Measurements from ENCODE around the gene TRMT11. TPM values are rescaled to one million over a fixed set of nuclear protein-coding genes. Genes with fewer than 3 reads are reported as not detected.
A peak's percentile ranks its signal among the peaks of the same experiment; 100 is the strongest.

The TRMT11 gene
- total and polyA plus RNA-seq, 2 donors from 2014 or later: 10.6 to 25.1 TPM

DNA sequence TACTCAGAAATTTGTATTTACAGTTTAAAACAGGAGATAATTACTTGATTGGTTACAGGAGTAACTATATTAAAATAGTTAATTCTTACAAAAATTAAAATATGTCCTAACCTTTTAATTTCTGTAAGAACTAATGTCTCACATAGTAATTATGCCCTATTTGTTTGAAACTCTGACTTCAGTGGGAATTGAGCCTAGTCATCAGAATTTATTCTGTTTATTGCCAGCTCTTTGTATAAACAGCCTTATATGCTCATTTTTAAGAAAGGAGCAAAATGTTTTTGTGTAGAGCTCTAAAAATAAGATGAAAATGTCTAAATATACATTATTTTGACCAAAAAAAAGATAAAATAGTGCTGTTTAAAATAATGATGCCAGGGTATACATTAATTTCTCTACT is 21.5 kb downstream of the TRMT11 start:
- H3K36me3 ChIP-seq (ENCODE audit: control insufficient read depth in 2 of 3, insufficient read depth in 3 of 3, low read length in 3 of 3): peaks cover 10 to 31% (median 22%) of the 10 kb centered on the region in 3 donors
- FAIRE-seq: no peak
- TF ChIP-seq CTCF (IDR thresholded peaks at IDR 0.05; ENCODE audit: borderline replicate concordance, extremely low read depth, insufficient read depth): no peak
- H3K4me1 ChIP-seq (ENCODE audit: control insufficient read depth in 2 of 3, insufficient read depth in 2 of 3, low read depth in 1 of 3, low read length in 3 of 3): no peaks in the 10 kb centered on the region
- no peak overlapping the region for H3K4me3 ChIP-seq (ENCODE audit: low read length in 3 of 3)
- no peak overlapping the region for H3K9ac ChIP-seq (ENCODE audit: low read length in 3 of 3)
- H3K27me3 ChIP-seq (ENCODE audit: control insufficient read depth, insufficient read depth, low read length): no peaks in the 10 kb centered on the region
- no peak overlapping the region for H3K27ac ChIP-seq (ENCODE audit: low read depth in 2 of 2, low read length in 2 of 2)
- intact Hi-C loops (cut with DNase I): no loop called here
- no peaks in the 10 kb centered on the region for H3K9me3 ChIP-seq (ENCODE audit: control insufficient read depth in 2 of 3, insufficient read depth in 1 of 3, low read length in 3 of 3)
- no peak for DNase-seq

- FAIRE-seq: no peak
- no peak for TF ChIP-seq CTCF (IDR thresholded peaks at IDR 0.05; ENCODE audit: borderline replicate concordance, extremely low read depth, insufficient read depth)
- H3K9ac ChIP-seq (ENCODE audit: low read length in 3 of 3): no peak overlapping the region
- peaks cover 8 to 38% (median 24%) of the 10 kb centered on the region in 3 donors for H3K36me3 ChIP-seq (ENCODE audit: control insufficient read depth in 2 of 3, insufficient read depth in 3 of 3, low read length in 3 of 3)
- no peak overlapping the region for H3K27ac ChIP-seq (ENCODE audit: low read depth in 2 of 2, low read length in 2 of 2)
- peak in 2 of 5 donors; percentile 7 to 10 for DNase-seq
- H3K27me3 ChIP-seq (ENCODE audit: control insufficient read depth, insufficient read depth, low read length): no peaks in the 10 kb centered on the region
- no peaks in the 10 kb centered on the region for H3K4me1 ChIP-seq (ENCODE audit: control insufficient read depth in 2 of 3, insufficient read depth in 2 of 3, low read depth in 1 of 3, low read length in 3 of 3)
- H3K4me3 ChIP-seq (ENCODE audit: low read length in 3 of 3): no peak overlapping the region
- no peaks in the 10 kb centered on the region for H3K9me3 ChIP-seq (ENCODE audit: control insufficient read depth in 2 of 3, insufficient read depth in 1 of 3, low read length in 3 of 3)
- intact Hi-C loops (cut with DNase I): no loop called here
Observed at GRCh38 chr6:126010040-126010439, 23.7 kb downstream of the TRMT11 start.

- no peaks in the 10 kb centered on the region for H3K27me3 ChIP-seq (ENCODE audit: control insufficient read depth, insufficient read depth, low read length)
- H3K9me3 ChIP-seq (ENCODE audit: control insufficient read depth in 2 of 3, insufficient read depth in 1 of 3, low read length in 3 of 3): no peaks in the 10 kb centered on the region
- H3K4me3 ChIP-seq (ENCODE audit: low read length in 3 of 3): no peak overlapping the region
- intact Hi-C loops (cut with DNase I): no loop called here
- no peak overlapping the region for H3K9ac ChIP-seq (ENCODE audit: low read length in 3 of 3)
- no peak for DNase-seq
- no peak for TF ChIP-seq CTCF (IDR thresholded peaks at IDR 0.05; ENCODE audit: borderline replicate concordance, extremely low read depth, insufficient read depth)
- H3K27ac ChIP-seq (ENCODE audit: low read depth in 2 of 2, low read length in 2 of 2): no peak overlapping the region
- H3K4me1 ChIP-seq (ENCODE audit: control insufficient read depth in 2 of 3, insufficient read depth in 2 of 3, low read depth in 1 of 3, low read length in 3 of 3): no peaks in the 10 kb centered on the region
- FAIRE-seq: no peak
- H3K36me3 ChIP-seq (ENCODE audit: control insufficient read depth in 2 of 3, insufficient read depth in 3 of 3, low read length in 3 of 3): peaks cover 2 to 30% (median 20%) of the 10 kb centered on the region in 3 donors
Observed at GRCh38 chr6:126015863-126016262, 29.5 kb downstream of the TRMT11 start.

DNA sequence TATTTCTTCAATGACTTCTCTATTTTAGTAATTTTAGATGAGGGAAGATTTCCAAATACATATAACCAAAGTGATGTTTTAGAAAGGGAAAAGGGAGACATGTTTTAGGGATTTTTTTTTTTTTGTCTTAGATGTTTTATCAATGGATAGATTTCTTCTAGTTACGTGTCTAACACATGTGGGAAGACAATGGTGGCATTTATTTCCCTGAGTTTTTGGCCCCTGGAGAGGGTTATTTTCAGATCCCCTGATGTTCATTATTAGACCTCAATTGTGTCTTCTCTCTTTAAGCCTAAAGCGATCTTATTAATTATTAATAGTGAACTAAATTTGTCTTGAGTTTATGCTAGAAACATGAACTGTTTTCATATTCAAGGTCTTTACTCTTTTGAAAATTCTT is 30.3 kb downstream of the TRMT11 start:
- Histone ChIP-seq H3K4me3 (ENCODE audit: low read length in 3 of 3) (no peak overlapping the region), H3K36me3 (ENCODE audit: control insufficient read depth in 2 of 3, insufficient read depth in 3 of 3, low read length in 3 of 3) (peaks cover 2 to 30% (median 20%) of the 10 kb centered on the region in 3 donors), H3K27me3 (ENCODE audit: control insufficient read depth, insufficient read depth, low read length) (no peaks in the 10 kb centered on the region), H3K9ac (ENCODE audit: low read length in 3 of 3) (no peak overlapping the region), H3K9me3 (ENCODE audit: control insufficient read depth in 2 of 3, insufficient read depth in 1 of 3, low read length in 3 of 3) (no peaks in the 10 kb centered on the region), H3K4me1 (ENCODE audit: control insufficient read depth in 2 of 3, insufficient read depth in 2 of 3, low read depth in 1 of 3, low read length in 3 of 3) (no peaks in the 10 kb centered on the region), H3K27ac (ENCODE audit: low read depth in 2 of 2, low read length in 2 of 2) (no peak overlapping the region)
- no peak for TF ChIP-seq CTCF (IDR thresholded peaks at IDR 0.05; ENCODE audit: borderline replicate concordance, extremely low read depth, insufficient read depth)
- no peak for FAIRE-seq
- intact Hi-C loops (cut with DNase I): no loop called here
- DNase-seq: no peak
